Kidney epithelial cell (primary cell): Measurements from ENCODE around the gene GGA1. TPM values are rescaled to one million over a fixed set of nuclear protein-coding genes. Genes with fewer than 3 reads are reported as not detected.
"Not testable (repeated sequence)": the region's sequence is repeated elsewhere in the genome, so short reads cannot be mapped to it uniquely, and the experiment has no call there.

Experiments used
- DNase-seq: peaks from one replicate; pipeline ENCODE4 v3.0.0-alpha.2; 2010; ENCODE audit warnings: low read depth
- H3K27me3 ChIP-seq: 2 replicates; pipeline ENCODE4 v1.6.0; 2011; ENCODE audit warnings: low read length; ENCODE audit not compliant: control insufficient read depth, insufficient read depth
- H3K36me3 ChIP-seq: 2 replicates; pipeline ENCODE4 v1.5.1; 2011; ENCODE audit warnings: low read length; ENCODE audit not compliant: control insufficient read depth, insufficient read depth
- H3K4me3 ChIP-seq: 2 replicates; pipeline ENCODE4 v1.5.1; 2011; ENCODE audit warnings: low read depth, mild to moderate bottlenecking, control low read depth, low read length
- CTCF ChIP-seq: IDR thresholded peaks from 2 replicates; pipeline ENCODE4 v1.5.1; 2011; ENCODE audit warnings: mild to moderate bottlenecking, moderate library complexity, low read length, control low read depth, inconsistent platforms; ENCODE audit not compliant: insufficient read depth, poor library complexity, severe bottlenecking
- total RNA-seq: library from RNA; depleted of rRNA; stranded (reverse); fragments of >200 nt; gene quantifications from 2 replicates; pipeline ENCODE4 v1.2.3, GENCODE V29; 2015

GGA1 gene
- total RNA-seq, 1 donor from 2014 or later = 65.9 TPM

DNA sequence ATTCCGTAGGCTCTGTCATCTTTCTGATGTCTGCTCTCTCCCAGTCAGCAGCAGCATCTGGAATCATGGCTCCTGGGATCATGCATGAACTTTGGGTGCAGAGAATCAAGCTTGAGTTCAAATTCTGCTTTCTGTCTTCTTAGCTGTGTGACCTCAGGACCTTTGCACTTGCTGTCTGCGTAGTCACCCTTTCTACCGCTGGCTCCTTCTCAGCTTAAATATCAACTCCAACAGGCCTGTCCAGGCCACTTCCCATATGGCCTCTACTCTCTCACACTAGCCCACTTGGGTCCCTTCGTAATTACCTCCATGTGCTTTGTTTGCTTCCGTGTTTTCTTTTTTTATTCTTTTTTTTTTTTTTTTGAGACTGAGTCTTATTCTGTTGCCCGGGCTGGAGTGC lies 4.6 kb upstream of the GGA1 start:
- Histone ChIP-seq H3K36me3 (no peaks in the 10 kb centered on the region), H3K4me3 (no peak overlapping the region), H3K27me3 (peaks cover 4% of the 10 kb centered on the region)
- TF ChIP-seq CTCF = no peak
- DNase-seq = no peak

DNA sequence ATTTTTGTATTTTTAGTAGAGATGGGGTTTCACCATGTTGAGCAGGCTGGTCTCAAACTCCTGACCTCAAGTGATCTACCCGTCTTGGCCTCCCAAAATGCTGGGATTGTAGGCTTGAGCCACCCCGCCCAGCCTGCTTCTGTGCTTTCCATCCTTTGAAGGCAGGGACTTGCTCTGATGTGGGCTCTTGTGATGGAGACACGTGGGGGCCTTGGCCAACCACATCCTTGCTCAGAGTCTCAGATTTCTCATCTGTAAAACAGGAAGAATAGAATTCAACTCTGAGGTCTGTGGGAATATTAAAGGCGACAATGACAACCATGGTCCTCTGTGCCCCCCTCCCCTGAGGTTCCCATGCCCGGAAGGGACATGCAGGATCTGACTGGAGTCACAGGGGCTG lies 3.8 kb upstream of the GGA1 start:
- Histone ChIP-seq H3K4me3 (no peak overlapping the region), H3K36me3 (no peaks in the 10 kb centered on the region), H3K27me3 (peaks cover 4% of the 10 kb centered on the region)
- no peak for DNase-seq
- no peak for TF ChIP-seq CTCF

DNA sequence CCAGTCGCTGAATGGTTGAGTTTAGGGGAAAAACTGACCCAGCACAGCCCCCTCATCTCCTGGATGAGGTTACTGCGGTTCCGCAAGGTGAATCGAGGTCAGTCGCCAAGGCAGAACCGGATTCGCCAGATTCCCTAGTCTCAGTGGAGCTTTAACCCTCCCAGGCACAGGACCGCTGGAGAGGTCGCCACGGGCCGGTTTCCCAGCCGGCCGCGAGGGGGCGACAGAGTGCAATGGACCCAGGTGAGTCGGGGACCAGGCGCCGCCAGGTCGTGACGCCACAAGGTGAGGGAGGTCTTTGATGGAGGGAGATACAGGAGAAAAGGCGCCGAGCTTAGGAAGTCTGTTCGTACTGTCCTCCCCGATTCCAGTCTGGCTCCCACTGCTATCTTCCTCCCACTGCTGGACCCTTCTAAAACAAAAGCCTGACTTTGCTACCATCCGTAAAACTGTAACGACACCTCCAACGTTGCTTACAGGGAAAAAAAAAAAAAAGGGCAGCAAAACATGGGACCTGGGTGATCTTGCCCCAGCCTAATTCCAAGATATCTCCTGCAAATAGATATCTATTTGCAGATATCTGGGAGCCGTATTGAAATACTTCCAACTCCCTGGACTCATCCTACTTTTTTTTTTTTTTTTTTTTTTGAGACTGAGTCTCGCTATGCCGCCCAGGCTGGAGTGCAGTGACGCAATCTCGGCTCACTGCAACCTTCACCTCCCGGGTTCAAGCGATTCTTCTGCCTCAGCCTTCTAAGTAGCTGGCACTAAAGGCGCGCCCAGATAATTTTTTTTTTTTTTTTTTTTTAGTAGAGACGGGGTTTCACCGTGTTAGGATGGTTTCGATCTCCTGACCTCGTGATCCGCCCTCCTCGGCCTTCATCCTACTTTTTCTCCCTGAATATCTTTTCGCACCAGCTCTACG lies 1.4 kb upstream of the GGA1 start:
- H3K27me3 ChIP-seq = peaks cover 4% of the 10 kb centered on the region
- H3K4me3 ChIP-seq = peak overlapping the region; percentile 12
- peak; percentile 99 for TF ChIP-seq CTCF
- no peaks in the 10 kb centered on the region for H3K36me3 ChIP-seq
- peak; percentile 44 for DNase-seq

DNA sequence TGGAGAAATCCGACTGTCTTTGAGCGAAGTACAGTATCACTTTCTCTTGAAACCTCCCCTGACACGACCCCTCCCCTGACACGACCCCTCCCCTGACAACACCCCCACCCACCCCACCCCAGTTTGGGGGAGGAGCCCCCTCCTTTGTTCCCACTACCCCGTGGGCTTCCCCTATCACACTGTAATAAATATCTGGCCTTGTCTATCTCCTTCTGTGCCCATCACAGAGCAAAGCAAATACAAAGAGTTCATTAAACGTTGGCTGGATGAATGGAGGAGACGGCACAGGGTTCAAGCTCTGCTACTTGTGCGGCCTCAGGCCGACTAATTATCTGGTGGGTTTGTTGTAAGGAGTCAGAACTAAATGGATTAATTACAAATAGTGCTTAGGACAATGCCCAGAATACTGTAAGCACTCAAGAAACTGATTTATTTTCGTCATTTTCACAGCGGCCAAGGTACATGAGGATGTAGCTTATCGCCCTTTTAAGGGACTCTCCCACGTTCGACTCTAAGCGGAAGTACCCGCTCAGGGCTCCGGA lies 628 bp upstream of the GGA1 start:
- Histone ChIP-seq H3K36me3 (no peaks in the 10 kb centered on the region), H3K4me3 (peak overlapping the region; percentile 90), H3K27me3 (peaks cover 4% of the 10 kb centered on the region)
- TF ChIP-seq CTCF = no peak
- no peak for DNase-seq

DNA sequence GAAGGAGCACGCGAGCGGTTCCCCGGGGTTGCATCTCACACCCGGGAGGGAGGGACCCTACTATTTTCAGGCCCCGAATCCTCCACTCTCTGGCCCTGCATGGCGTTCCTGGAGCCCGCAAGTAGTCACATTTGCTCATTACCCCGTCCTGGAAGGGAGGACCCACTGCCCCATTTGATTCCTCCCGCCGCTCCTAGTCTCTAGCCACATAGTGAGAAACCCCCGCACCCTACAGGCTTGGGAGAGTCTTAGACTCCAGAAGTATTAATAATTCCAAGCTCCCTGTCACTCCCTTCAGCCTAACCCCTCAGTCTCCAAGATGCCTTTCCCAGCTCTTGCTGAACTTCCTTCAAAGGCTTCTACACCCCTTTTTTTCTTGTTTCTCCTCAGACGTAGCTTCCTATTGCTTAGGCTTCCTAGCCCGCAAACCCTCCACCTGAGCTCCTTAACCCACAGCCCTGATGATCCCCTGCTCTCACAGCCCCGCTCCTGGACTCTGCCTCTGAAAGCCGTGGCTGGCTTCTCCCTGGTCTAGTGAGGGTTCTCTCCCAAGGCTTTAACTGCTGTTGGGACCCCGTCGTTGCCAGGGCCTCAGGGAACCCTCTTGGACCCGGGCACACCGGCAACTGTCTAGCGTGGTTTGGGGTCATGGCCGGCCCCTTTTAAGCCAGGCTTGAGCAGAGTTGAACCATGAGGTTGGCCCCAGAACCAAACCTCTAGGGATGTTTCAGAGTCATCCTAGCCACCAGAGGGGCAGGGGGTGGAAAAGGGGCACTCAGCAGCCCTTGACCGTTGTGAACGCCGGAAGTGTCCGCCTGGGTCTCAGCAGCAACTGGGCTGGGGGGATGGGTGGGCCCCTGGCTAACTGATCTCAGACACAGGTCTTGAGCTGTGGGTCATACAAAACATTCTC lies 862 bp downstream of the GGA1 start:
- TF ChIP-seq CTCF = no peak
- Histone ChIP-seq H3K36me3 (no peaks in the 10 kb centered on the region), H3K4me3 (peak overlapping the region; percentile 90), H3K27me3 (peaks cover 2% of the 10 kb centered on the region)
- DNase-seq = no peak

GRCh38 chr22:37610153-37610475 lies 1.5 kb downstream of the GGA1 start:
- H3K27me3 ChIP-seq, H3K36me3 ChIP-seq, DNase-seq: not testable (repeated sequence)
- H3K4me3 ChIP-seq = peak overlapping the region; percentile 90
